Endometrium (tissue), 2 donors: ENCODE data around the gene OPRD1.

Experiments
- FAIRE-seq: peaks from 2 replicates; lab custom pipeline; 2012; peaks lifted over from hg19 to GRCh38; lab: Jason Lieb, UNC
- donor health status: control.
- donor health status: control.

OPRD1 gene

GRCh38 chr1:28885977-28886730 is 74.2 kb downstream of the OPRD1 start:
- no peak for FAIRE-seq

- no peak for FAIRE-seq
Observed at GRCh38 chr1:28886731-28887418, 74.9 kb downstream of the OPRD1 start.

DNA sequence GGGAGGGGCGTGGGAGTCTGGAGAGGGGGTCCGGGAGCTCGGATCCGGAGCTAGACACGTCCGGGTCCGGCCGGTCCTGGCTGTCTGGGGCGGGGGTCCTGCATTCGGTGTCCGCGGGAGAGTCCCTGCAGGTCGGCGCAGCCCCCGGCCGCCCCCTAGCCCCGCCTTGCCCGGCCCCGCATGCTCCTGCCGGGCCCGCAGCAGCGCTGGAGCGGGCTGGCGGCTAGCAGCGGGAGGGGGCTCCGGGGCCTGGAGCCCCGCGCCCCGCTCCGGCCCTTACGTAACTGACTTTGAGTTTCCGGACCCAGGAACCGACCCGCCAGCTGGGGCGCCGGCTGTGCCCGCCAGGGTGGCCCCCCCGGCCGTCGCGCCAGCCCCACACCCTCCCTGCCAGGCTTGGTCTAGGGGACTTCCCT is 75.5 kb downstream of the OPRD1 start:
- no peak for FAIRE-seq

- FAIRE-seq, result no peak
Observed at GRCh38 chr1:28887835-28888682, 76.1 kb downstream of the OPRD1 start.

GRCh38 chr1:28888915-28889314 is 76.9 kb downstream of the OPRD1 start:
- no peak for FAIRE-seq

DNA sequence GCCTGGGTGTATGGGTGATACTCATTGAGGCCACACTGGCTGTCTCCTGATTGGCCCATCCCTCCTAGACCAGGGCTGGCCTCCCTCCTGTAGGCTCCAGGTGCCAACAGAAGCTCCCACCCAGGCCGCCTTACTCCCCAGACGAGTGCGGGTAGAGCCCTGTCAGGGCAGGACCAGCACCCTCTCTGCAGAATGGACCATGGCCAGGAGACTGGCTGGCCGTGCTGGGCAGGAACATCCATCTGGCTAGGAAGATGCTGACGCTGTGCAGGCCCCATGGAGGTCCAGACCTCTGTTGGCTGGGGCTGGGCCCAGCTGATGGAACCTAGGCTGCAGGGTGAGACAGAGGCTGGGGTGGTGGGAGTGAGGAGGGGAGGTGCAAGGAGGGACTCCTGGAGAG is 77.4 kb downstream of the OPRD1 start:
- FAIRE-seq, result no peak

GRCh38 chr1:28890435-28890834 is 78.5 kb downstream of the OPRD1 start:
- FAIRE-seq, result no peak

GRCh38 chr1:28890836-28891235 is 78.9 kb downstream of the OPRD1 start:
- FAIRE-seq, result no peak

DNA sequence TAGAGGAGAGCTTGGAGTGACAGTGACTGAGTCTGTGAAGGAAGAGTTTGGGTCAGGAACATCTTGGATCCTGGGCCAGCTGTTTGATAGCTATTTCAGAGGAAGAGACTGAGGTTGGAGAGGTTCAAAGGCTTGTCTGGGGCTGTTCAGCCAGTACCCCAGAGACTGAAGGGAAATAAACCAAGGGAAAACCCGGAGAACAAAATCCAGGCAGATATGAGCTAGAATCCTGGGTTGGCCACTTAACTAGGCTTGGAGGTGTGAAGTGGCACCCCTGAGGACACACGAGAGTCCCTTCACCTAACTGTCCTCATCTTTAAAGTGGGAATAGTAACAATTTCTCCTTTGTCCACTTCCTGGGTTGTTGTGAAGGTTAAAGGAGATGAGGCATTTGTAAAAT is 79.3 kb downstream of the OPRD1 start:
- FAIRE-seq, result no peak

GRCh38 chr1:28893403-28894102 is 81.6 kb downstream of the OPRD1 start:
- no peak for FAIRE-seq

- no peak for FAIRE-seq
Observed at GRCh38 chr1:28894785-28895184, 82.8 kb downstream of the OPRD1 start.

DNA sequence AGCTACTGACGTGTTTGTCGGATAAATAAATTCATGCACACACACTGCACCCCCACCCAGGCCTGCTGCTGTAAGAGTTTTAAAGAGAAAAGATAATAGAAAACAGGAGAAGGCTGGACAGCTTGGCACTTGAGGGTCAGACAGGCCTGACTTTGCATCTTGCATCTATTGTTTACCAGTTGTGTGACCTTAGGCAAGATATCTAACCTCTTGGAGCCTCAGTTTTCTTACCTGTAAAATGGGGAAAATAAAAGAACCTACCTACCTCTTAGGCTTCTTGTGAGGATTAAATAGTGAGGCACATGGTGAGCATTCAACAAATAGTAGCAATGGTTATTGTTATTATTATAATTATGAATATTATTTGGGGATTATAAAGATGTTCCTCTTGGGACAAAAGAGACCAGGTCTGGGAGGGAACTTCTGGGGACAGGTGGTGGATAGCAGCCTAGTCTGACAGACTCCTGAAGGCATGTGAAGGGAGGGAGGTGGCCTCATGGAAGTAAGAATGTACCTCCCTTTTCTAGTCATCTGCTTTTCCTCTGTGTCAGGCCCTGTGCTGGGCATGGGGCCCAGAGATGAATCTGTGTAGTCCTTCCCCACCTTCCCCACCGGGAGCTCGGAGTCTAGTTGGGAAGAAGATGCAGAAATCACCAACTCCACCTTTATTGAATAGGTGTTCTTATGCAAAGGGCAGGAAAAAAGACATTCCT is 84.1 kb downstream of the OPRD1 start:
- no peak for FAIRE-seq

DNA sequence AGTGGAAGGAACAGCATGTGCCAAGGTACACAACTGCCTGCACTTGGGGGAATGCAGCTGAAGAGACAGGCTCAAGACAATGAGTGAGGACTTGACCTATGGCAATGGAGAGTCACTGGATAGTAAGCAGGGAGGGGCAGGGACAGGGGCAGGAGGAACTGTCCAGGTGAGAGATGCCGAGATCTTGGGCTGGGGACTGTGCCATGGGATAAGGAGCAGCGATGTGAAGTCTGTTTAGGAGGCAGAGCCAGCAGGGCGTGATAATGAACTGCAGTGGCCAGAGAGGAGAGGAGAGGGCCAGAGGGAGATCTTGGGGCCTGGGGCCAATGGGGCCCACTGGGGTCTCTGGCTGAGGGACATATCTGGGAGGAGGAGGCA is 84.6 kb downstream of the OPRD1 start:
- no peak for FAIRE-seq

- no peak for FAIRE-seq
Observed at GRCh38 chr1:28897789-28898188, 85.8 kb downstream of the OPRD1 start.

DNA sequence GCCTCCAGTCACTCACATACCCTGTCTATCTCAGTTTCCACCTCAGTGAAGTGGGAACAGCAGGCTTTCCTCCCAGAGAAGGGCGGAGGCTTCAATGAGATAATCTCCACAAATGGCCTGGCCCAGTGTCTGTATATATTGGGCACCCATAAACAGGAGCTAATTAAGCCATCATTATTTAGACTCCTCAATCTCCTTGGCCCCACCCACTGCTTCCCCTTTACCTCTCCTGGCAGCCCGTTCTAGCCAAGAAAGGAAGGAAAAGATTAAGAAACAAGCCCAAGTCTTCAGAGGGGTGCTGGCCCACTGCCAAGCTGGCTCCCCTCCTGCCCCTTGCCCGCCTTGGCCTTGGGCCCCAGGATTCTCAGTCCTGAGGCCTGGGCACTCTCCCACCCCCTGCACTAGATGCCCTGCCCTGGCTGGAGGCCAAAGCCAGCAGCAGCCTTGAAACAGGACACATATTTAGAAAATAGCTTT is 86.5 kb downstream of the OPRD1 start:
- no peak for FAIRE-seq

GRCh38 chr1:28899267-28899666 is 87.3 kb downstream of the OPRD1 start:
- no peak for FAIRE-seq

DNA sequence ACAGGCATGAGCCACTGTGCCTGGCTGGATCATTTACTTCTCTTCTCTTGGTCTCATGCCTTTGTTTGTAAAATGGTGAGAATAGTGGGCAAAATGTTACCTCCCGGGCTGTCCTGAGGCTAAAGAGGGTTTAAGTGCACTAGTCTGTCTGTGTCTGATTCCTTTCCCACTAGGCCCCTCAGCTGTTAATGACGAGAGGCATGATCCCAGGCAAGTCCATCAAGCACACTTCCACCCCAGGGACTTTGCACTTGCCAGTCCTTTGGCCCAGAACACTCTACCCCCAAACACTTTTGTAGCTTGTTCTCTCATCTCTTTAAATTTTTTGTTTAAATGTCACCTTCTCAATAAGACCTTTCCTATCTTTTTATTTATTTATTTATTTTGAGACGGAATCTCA is 88.6 kb downstream of the OPRD1 start:
- no peak for FAIRE-seq

GRCh38 chr1:28902738-28903137 is 90.8 kb downstream of the OPRD1 start:
- no peak for FAIRE-seq

DNA sequence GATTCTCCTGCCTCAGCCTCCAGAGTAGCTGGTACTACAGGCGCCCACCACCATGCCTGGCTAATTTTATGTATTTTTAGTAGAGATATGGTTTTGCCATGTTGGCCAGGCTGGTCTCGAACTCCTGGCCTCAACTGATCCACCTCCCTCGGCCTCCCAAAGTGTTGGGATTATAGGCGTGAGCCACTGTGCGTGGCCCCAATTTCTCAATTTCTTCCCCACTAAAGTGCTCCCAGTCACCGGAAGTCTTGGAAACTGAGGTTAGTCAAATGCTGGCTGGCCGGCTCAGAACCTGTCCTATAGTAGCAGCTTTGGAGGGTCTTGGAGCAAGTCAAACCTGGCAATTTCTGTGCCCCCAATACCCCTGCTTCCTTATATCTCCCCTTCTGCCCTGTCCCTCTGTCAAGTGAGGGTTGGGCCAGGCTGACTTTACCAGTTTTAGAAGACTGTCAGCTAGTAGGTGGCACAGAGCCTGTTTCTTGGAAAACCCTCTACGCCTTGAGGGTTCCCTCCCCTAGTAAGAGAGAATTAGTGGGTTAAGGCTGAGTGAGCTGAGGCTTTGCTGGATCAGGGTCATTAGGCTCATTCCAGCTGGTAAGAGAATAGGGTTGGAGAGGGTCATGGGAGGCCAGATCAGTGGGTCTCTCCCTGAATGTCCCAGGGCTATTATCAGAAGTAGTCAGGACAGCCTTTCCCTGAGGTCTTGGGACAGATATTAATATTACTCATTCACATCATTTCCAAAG is 94.1 kb downstream of the OPRD1 start:
- no peak for FAIRE-seq

GRCh38 chr1:28909198-28909597 is 97.2 kb downstream of the OPRD1 start:
- no peak for FAIRE-seq
